GM12878 (cell line): ENCODE data around the gene ITGA11. TPM values are rescaled to one million over a fixed set of nuclear protein-coding genes. Genes with fewer than 3 reads are reported as not detected.

ENCODE experiments used
- ATAC-seq: fragments of 200-7000 bp; cut with Tn5 transposase; 3 replicates; pipeline ENCODE4 v1.9.1; 2020; ENCODE audit warnings: mild to moderate bottlenecking, moderate library complexity
- BruUV-seq: library from RNA; stranded (reverse); fragments of 400-500 nt; replicated peaks from 2 replicates; lab custom pipeline; 2021; lab: Mats Ljungman, UMichigan
- CTCF ChIA-PET: fragments of 300-600 bp; sonication (Branson Sonifier 250); formaldehyde crosslinking; extraction: SDS; loops from one replicate; lab custom pipeline; 2021; ENCODE audit warnings: inconsistent platforms; lab: Yijun Ruan, JAX
- POLR2A ChIA-PET: fragments of 350-600 bp; formaldehyde crosslinking; extraction: SDS; loops from one replicate; lab custom pipeline; 2021; ENCODE audit warnings: inconsistent platforms; lab: Charles Lee
- RAD21 ChIA-PET: fragments of 300-600 bp; sonication (Branson Sonifier 250); formaldehyde crosslinking; loops from one replicate; lab custom pipeline; 2023; ENCODE audit warnings: antibody characterized with exemption; ENCODE audit not compliant: unreplicated experiment; lab: Charles Lee
- SMC1A ChIA-PET: fragments of 300-600 bp; sonication (Branson Sonifier 250); formaldehyde crosslinking; loops from one replicate; lab custom pipeline; 2023; ENCODE audit not compliant: unreplicated experiment, uncharacterized antibody; lab: Charles Lee
- DNase-seq: peaks from one replicate; pipeline ENCODE4 v3.0.0-alpha.2; 2011; ENCODE audit warnings: low read depth, low spot score
- FAIRE-seq: peaks from 3 replicates; lab custom pipeline; 2011; peaks lifted over from hg19 to GRCh38; lab: Jason Lieb, UNC
- H2AFZ ChIP-seq: 2 replicates; pipeline ENCODE4 v1.6.0; 2011; ENCODE audit warnings: low read depth, low read length, control low read depth; ENCODE audit not compliant: control insufficient read depth
- H3K27ac ChIP-seq: 2 replicates; pipeline ENCODE4 v1.5.1; 2011; ENCODE audit warnings: control low read depth; ENCODE audit not compliant: control insufficient read depth, insufficient read depth
- H3K27me3 ChIP-seq, 2 experiments: replicated peaks in 1 of 2; 2 replicates each; pipeline versions ENCODE4 v1.6.0 to v1.6.1; 2011; ENCODE audit warnings: low read length in 1 of 2; ENCODE audit not compliant: control insufficient read depth in 2 of 2, insufficient read depth in 2 of 2
- H3K36me3 ChIP-seq, 2 experiments: 2 replicates each; pipeline ENCODE4 v1.5.1; 2011; ENCODE audit warnings: low read length in 1 of 2; ENCODE audit not compliant: control insufficient read depth in 2 of 2, insufficient read depth in 2 of 2
- H3K4me1 ChIP-seq: 2 replicates; pipeline ENCODE4 v1.6.1; 2011; ENCODE audit warnings: mild to moderate bottlenecking, low read length, moderate library complexity, mixed read lengths; ENCODE audit not compliant: control insufficient read depth, insufficient read depth
- H3K4me2 ChIP-seq: 2 replicates; pipeline ENCODE4 v1.6.0; 2011; ENCODE audit warnings: control low read depth; ENCODE audit not compliant: control insufficient read depth, insufficient read depth
- H3K4me3 ChIP-seq: fragments of 200-600 bp; sonication (generic); 2 replicates; pipeline ENCODE4 v1.5.1; 2016
- H3K79me2 ChIP-seq: 2 replicates; pipeline ENCODE4 v1.6.0; 2011; ENCODE audit warnings: low read length; ENCODE audit not compliant: control insufficient read depth, insufficient read depth
- H3K9ac ChIP-seq: 2 replicates; pipeline ENCODE4 v1.8.0; 2011; ENCODE audit warnings: low read length, control low read depth, mixed read lengths; ENCODE audit not compliant: control insufficient read depth, insufficient read depth
- H3K9me3 ChIP-seq: replicated peaks from 3 replicates; pipeline ENCODE4 v1.5.1; 2011; ENCODE audit warnings: mild to moderate bottlenecking, low read length; ENCODE audit not compliant: control insufficient read depth, insufficient read depth
- H4K20me1 ChIP-seq: 2 replicates; pipeline ENCODE4 v1.6.0; 2011; ENCODE audit not compliant: control insufficient read depth, insufficient read depth
- EZH2 ChIP-seq: IDR thresholded peaks from 2 replicates; pipeline ENCODE4 v1.6.1; 2012; ENCODE audit warnings: low read depth, mild to moderate bottlenecking, control low read depth, inconsistent platforms, low read length, borderline replicate concordance; ENCODE audit not compliant: control insufficient read depth
- FOXM1 ChIP-seq: IDR thresholded peaks from 2 replicates; pipeline ENCODE4 v1.6.1; 2012; ENCODE audit warnings: low read depth, mild to moderate bottlenecking, inconsistent platforms, low read length, moderate library complexity
- NR2F1 ChIP-seq: fragments of 450-650 bp; conservative IDR thresholded peaks from 2 replicates; pipeline ENCODE4 v1.6.1; 2017; ENCODE audit warnings: mild to moderate bottlenecking
- SMAD1 ChIP-seq: fragments of 450-650 bp; IDR thresholded peaks from 2 replicates; pipeline ENCODE4 v1.6.1; 2018; ENCODE audit warnings: mild to moderate bottlenecking, low read depth; ENCODE audit not compliant: partially characterized antibody
- WGBS: methylation state at CpG from one replicate; pipeline ENCODE4 v1.1.6; 2016; ENCODE audit warnings: low lambda C conversion rate; ENCODE audit not compliant: insufficient replicate concordance, insufficient coverage; ENCODE audit errors: missing lambda C conversion rate; 5-methylcytosine and 5-hydroxymethylcytosine counted together
- in situ Hi-C: fragments of 300-500 bp; cut with MboI; formaldehyde crosslinking; loops from 9 replicates; pipeline ENCODE4 v1.14.3; 2018; ENCODE audit warnings: mixed read lengths
- intact Hi-C: fragments of 100-400 bp; cut with micrococcal nuclease; formaldehyde crosslinking; loops from one replicate; pipeline ENCODE4 v1.14.2; 2022; ENCODE audit not compliant: unreplicated experiment
- polyA plus RNA-seq, 11 experiments: library from polyadenylated mRNA; depleted of rRNA in 4 of 11; unstranded in 6 of 11; stranded (reverse) in 5 of 11; fragments of >200 nt; fragmentation: Nextera tagmentation in 4 of 11; fragmentation: Illumina TruSeq in 1 of 11; extraction: Ambion mirVana in 4 of 11; extraction: Trizol in 1 of 11; gene quantifications; 1 replicate in 1 of 11; 2 replicates in 10 of 11; pipeline versions ENCODE4 v1.2.1 to v1.2.3, GENCODE V29; 2011 to 2016; ENCODE audit warnings: inconsistent platforms in 2 of 11, missing spikeins in 2 of 11, low read depth in 1 of 11
- total RNA-seq, 4 experiments: library from RNA; depleted of rRNA in 3 of 4; stranded (reverse); fragments of >200 nt in 3 of 4; fragmentation: Illumina TruSeq in 1 of 4; extraction: Trizol in 1 of 4; gene quantifications; 2 replicates each; pipeline versions ENCODE4 v1.2.1 to v1.2.3, GENCODE V29; 2013 to 2021

Gene ITGA11
- total and polyA plus RNA-seq, 10 of the 15 experiments (the other 5 are each of a cell fraction or from before 2014, with no cell fraction given): under 0.01 to 0.36 (median 0.13) TPM; not detected in 1

DNA sequence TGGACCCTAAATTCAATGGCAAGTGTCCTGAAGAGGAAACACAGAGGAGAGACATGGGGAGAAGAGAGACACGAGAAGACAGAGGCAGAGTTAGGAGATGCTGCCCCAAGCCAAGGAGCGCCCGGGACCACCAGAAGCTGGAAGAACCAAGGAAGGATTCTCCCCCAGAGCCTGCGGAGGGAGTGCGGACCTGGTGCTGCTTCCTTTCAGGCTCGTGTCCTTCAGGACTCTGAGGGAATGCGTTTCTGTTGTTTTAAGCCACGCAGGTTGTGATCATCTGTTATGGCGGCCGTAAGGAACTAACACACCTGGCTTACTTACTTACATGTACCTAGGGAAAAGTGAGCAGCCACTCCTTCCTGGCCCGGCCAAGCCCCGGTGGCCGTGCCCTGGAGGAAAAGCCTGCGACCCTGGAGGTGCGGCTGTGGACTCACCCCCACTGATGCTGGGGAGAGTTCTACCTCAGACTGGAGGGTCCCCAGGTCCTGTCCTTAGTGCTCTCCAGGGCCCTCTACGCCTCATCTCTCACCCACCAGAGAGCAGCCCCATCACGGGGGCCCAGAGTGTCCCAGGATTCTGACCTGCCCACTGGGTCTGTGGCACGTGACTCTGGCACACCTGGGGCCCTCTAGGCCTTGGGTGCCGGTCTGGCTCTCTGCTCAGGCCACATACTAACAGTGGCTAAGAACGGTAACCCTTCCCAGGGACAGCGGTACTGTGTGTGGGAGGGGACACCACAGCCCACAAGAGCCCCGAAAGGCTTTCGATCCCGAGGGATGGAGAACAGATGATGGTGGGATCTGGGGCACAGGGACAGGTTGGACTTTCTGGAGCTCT lies 61.8 kb downstream of the ITGA11 start:
- Histone ChIP-seq H3K4me3 (no peak overlapping the region), H3K27ac (no peak overlapping the region), H3K4me1 (no peaks in the 10 kb centered on the region), H3K27me3 (peaks cover 0 to 9% of the 10 kb centered on the region in 2 experiments; a peak in 2 of 4 replicates), H3K79me2 (no peaks in the 10 kb centered on the region), H2AFZ (no peak overlapping the region), H3K9ac (no peak overlapping the region), H3K4me2 (no peak overlapping the region), H4K20me1 (no peaks in the 10 kb centered on the region), H3K9me3 (no peaks in the 10 kb centered on the region), H3K36me3 (no peaks in the 10 kb centered on the region)
- POLR2A ChIA-PET: no interaction called here
- no peak; the same call in 2 of the 3 replicates for ATAC-seq
- RAD21 ChIA-PET: no interaction called here
- intact Hi-C loops: no loop called here
- no peak for DNase-seq
- SMC1A ChIA-PET: no interaction called here
- FAIRE-seq: no peak
- TF ChIP-seq NR2F1: no peak
- TF ChIP-seq FOXM1: no peak
- no peak for TF ChIP-seq SMAD1
- TF ChIP-seq EZH2: no peak
- in situ Hi-C loops: no loop called here
- no TSS peak for BruUV-seq
- CTCF ChIA-PET: interaction anchor here (1.5 kb wide), 1 partner anchor 64 kb away, joined by 3 read pairs; no protein-coding TSS in a partner anchor
- 56% methylated on average over 24 of the region's 24 CpGs for WGBS
